LNCAP (cell line): ENCODE measurements around the gene CDH12.

Experiments used
- CTCF ChIP-seq: fragments of 450-650 bp; IDR thresholded peaks from 2 replicates; pipeline ENCODE4 v1.5.1; 2017; ENCODE audit warnings: mild to moderate bottlenecking

CDH12 gene

GRCh38 chr5:22649074-22649473 is 204.1 kb downstream of the CDH12 start:
- no peak for TF ChIP-seq CTCF

- no peak for TF ChIP-seq CTCF
Measured at GRCh38 chr5:22644859-22645258, 208.3 kb downstream of the CDH12 start.

DNA sequence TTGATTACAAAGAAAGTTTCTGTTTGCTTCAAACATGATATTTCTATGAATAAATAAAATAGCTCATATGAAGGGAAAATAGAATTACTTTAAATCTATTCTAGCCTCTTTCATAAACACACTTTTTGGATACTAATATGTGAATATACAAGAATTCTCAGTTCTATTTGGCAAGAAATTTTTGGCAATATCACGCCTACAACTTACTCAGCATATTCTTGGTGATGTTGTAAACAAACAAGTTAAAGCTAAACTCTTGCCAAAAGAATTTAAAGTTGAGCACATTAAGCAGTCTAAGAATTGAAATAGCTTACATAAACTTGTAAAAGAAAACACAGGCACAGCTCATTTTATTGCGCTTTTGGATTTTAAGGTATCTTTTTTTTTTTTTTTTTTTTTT is 209.8 kb downstream of the CDH12 start:
- TF ChIP-seq CTCF, result no peak

GRCh38 chr5:22631683-22632082 is 221.5 kb downstream of the CDH12 start:
- no peak for TF ChIP-seq CTCF

GRCh38 chr5:22627029-22627428 is 226.1 kb downstream of the CDH12 start:
- no peak for TF ChIP-seq CTCF

GRCh38 chr5:22625451-22625850 is 227.7 kb downstream of the CDH12 start:
- TF ChIP-seq CTCF, result no peak

DNA sequence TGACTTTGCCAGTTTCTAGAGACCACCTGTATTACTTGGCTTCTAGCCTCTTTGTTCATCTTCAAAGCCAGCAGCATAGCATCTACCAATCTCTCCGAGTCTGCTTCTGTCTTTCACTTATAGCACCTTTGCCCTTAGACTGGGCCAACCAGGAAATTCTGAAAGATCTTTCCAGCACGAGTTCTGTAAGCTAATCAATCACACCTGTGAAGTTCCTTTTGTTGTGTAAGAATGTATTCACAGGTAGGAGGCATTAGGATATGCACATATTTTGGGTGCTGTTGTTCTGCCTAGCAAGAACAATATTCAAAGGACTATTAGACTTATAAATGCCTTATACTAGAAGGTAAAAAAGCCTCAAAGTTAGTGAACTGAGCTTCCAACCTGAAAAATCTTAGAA is 232.1 kb downstream of the CDH12 start:
- TF ChIP-seq CTCF, result no peak

DNA sequence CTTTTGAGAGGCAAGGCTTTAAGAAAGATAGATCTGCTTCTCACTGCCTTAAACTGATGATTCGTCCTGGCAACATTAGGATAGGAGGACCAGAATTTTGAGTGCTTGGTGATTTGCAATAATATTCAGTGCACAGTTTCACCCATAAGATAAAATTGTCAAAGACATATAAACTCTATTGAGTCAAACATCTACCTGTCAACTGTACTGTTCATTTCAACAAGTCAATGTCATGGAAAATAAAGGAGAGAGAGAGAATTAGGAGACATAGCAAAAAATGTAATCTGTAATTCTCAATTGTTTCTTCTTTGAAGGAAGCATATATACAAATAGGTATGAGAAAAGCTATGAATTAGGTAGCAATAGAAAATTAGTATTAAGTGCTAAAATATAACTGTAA is 237.2 kb downstream of the CDH12 start:
- TF ChIP-seq CTCF, result no peak
